Fibroblast of the aortic adventitia (primary cell): Measurements from ENCODE around the gene TRIM14. TPM values are rescaled to one million over a fixed set of nuclear protein-coding genes. Genes with fewer than 3 reads are reported as not detected.

Experiments
- DNase-seq: peaks from one replicate; pipeline ENCODE4 v3.0.0-alpha.2; 2010; ENCODE audit warnings: low read depth
- H3K4me3 ChIP-seq: 2 replicates; pipeline ENCODE4 v1.5.1; 2011; ENCODE audit warnings: low read depth, mild to moderate bottlenecking, control low read depth, low read length, moderate library complexity
- total RNA-seq: library from RNA; depleted of rRNA; stranded (reverse); fragments of >200 nt; gene quantifications from 2 replicates; pipeline ENCODE4 v1.2.3, GENCODE V29; 2012; ENCODE audit warnings: low replicate concordance
- TF ChIP-seq, protein P1 (sequence below): IDR thresholded peaks from 2 replicates; pipeline ENCODE4 v1.5.1; 2011; ENCODE audit warnings: mild to moderate bottlenecking, low read length, control low read depth, inconsistent platforms; ENCODE audit not compliant: insufficient read depth

The TRIM14 gene
- total RNA-seq, 1 donor: 0.81 TPM

DNA sequence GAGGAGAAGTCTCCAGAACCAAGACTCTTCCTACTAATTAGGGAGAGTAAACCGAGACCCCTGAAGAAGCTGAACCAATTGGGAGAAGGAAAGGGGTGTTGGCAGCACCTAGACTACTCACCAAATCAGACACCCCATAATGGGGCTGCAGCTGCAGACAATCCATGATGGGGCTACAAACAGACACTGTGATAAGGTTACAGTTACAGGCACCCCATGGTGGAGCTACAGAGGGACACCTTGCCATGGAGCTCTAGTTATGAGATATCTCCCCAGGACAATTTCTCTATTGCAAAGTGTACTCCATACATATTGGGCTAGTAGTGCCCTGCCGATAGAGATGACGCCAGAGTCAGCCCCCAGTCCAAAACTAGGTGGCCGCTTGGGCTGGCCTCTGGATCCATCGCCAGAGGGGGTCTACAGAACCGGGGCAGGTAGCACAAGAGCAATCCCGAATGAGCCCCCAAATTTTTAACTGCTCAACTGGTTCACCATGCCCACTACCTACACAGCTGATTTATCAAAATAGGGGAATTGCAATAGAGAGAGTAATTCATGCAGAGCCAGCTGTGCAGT lies 64.6 kb downstream of the TRIM14 start:
- no peak overlapping the region for H3K4me3 ChIP-seq
- TF ChIP-seq, protein P1, sequence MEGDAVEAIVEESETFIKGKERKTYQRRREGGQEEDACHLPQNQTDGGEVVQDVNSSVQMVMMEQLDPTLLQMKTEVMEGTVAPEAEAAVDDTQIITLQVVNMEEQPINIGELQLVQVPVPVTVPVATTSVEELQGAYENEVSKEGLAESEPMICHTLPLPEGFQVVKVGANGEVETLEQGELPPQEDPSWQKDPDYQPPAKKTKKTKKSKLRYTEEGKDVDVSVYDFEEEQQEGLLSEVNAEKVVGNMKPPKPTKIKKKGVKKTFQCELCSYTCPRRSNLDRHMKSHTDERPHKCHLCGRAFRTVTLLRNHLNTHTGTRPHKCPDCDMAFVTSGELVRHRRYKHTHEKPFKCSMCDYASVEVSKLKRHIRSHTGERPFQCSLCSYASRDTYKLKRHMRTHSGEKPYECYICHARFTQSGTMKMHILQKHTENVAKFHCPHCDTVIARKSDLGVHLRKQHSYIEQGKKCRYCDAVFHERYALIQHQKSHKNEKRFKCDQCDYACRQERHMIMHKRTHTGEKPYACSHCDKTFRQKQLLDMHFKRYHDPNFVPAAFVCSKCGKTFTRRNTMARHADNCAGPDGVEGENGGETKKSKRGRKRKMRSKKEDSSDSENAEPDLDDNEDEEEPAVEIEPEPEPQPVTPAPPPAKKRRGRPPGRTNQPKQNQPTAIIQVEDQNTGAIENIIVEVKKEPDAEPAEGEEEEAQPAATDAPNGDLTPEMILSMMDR: no peak
- DNase-seq: no peak

DNA sequence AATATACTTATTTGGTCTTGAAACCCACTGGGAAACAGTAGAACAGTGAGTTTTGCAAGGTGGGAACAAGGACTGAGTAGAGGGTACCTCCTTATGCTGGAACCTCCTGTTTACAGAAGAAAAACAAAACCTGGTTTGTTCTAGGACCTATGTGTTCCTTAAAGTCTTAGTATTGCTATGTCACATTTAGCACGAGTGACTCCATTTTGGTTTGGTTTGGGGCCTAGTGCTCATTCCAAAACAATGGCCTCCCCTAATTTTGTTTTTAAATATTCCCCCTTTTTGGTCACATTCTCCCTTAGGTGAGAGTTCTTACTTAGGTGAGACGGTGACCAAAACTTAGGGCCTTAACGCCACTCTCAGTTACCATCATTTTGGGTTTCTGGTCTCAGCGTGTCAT lies 68.7 kb downstream of the TRIM14 start:
- no peak overlapping the region for H3K4me3 ChIP-seq
- TF ChIP-seq, protein P1: no peak
- no peak for DNase-seq

DNA sequence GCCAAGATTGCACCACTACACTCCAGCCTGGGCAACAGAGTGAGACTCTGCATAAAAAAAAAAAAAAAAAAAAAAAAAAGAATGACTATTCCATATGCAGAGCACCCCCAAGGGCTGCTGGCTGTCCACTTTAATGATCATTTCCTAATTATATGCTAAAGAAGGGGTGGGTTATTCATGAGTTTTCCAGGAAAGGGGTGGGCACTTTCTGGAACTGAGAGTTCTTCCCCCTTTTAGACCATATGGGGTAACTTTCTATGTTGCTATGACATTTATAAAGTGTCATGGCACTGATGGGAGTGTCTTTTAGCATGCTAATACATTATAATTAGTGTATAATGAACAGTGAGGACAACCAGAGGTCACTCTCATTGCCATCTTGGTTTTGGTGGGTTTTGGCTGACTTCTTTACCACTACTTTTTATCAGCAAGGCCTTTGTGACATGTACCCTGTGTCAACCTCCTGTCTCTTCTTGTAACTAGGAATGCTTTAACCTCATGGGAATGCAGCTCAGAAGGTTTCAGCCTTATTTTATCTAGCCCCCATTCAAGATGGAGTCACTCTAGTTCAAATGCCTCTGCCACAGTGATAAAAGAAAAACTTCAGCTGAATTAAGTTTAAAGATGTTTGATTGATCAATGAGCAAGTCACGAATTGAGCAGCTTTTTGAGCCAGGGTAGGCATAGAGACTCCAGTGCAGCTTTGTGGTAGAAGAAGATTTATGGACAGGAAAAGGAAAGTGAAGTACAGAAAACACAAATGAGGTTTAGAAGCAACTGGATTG lies 69.5 kb downstream of the TRIM14 start:
- no peak overlapping the region for H3K4me3 ChIP-seq
- DNase-seq: no peak
- TF ChIP-seq, protein P1: no peak

DNA sequence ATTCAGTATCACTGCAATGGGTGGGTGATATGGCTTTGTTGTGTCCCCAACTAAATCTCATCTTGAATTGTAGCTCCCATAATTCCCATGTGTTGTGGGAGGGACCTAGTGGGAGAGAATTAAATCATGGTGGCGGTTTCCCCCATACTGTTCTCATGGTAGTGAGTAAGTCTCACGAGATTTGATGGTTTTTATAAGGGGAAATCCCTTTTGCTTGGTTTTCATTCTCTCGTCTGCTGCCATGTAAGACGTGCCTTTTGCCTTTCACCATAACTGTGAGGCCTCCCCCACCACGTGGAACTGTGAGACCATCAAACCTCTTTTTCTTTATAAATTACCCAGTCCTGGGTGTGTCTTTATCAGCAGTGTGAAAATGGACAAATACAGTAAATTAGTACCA lies 72.0 kb downstream of the TRIM14 start:
- H3K4me3 ChIP-seq: no peak overlapping the region
- no peak for DNase-seq
- TF ChIP-seq, protein P1: no peak

DNA sequence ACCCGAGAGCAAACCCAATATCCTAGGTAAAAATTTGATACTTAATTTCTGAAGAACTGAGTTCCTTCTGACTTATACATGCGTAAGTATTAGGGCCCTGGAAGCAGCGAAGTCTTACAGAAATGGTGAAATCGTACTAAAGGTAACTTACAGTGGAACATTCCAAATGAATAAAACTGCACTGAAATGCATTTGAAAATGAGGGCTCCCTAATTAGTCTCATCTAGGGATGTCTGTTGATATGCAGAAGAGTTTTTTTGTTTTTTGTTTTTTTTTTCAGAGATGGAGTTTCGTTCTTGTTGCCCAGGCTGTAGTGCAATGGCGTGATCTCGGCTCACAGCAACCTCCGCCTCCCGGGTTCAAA lies 72.9 kb downstream of the TRIM14 start:
- H3K4me3 ChIP-seq: peak overlapping the region; percentile 64
- no peak for DNase-seq
- TF ChIP-seq, protein P1: no peak

DNA sequence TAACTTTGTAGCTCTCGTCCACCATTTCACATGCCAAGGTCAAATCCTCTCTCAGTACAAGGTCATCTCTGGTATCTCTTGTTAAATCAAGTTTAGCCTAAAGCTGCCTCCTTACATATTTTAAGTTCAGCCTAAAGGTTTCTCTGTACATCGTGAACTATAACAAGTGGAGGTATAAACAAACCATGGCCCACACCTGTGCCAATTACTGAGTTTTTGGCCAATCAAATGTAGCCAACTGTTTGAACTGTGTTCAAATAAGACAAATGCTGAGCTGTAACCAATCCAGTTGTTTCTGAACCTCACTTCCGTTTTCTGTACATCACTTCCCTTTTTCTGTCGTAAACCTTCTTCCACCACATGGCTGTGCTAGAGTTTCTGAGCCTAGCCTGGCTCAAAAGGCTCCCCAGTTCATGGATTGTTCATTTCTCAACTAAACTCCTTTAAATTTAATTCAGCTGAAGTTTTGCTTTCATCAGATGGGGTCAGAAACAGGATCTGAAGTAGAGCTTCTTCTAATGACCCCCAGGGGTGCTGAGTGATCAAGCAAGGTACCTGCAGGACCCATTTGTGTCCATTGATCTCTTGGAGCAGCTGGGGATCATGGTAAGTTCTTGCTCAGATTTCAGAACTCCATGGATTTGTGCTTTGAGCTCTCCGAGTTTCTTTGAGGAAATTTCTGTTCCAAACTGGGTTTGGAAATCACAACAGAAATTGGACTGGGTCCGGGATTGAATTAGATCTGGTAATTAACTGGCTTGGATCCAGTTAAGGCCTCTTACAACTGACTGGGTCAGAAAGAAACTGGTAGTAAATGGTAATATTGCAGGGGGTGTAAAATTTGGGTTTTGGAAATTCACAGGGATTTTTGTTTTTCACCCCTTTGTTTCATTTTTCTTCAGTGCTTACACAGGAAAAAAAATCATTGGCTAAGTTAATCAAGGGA lies 73.5 kb downstream of the TRIM14 start:
- H3K4me3 ChIP-seq: peak overlapping the region; percentile 64
- TF ChIP-seq, protein P1: no peak
- peak; percentile 65 for DNase-seq
